GM18498 (cell line): Measurements from ENCODE around the gene SAMD15.
A peak's percentile ranks its signal among the peaks of the same experiment; 100 is the strongest.
"Not testable (repeated sequence)": the region's sequence is repeated elsewhere in the genome, so short reads cannot be mapped to it uniquely, and the experiment has no call there.

Experiments
- ATAC-seq: cut with Tn5 transposase; IDR thresholded peaks from one replicate; pipeline ENCODE4 v1.9.1; 2021; ENCODE audit warnings: mild to moderate bottlenecking, moderate library complexity; ENCODE audit not compliant: unreplicated experiment

The SAMD15 gene

DNA sequence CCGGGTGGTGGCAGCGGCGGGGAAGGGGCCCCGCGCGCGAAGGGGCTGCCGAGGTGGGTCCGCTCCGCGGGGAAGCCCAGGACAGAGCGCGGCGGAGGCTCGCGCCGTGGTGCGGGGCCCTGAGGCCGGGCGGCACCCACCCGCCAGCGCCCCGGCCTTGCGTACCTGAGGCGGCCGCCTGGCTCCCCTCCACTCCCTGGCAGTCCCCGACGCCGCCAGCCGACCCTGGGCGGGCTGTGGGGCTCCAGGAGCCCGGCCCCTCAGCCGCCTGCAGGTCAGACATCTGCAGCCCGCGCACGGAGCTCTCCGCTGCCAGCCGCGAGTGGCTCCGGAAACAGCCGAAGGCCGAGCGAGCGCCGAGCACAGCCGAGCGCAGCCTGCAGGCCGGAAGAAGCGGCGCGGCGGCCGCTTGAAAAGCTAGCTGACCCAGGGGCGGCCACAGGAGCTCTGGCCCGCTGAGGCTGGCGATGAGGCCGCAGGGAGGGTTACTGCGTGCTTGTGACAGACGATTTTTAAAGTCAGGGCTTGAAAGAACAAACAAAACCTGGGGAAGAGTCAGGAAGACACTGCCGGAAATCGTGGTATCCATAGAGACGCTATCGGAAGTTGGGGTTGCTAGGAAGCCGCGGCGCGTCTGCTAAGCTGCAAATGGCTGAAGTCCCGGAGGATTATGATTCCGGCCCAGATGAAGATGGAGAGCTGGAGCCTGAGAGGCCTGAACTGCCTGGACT is at the start of gene SAMD15, which contains the start of gene TMED8:
Gene SAMD15, plus strand, starts transcription at position 609 of the 731 bp plus-strand sequence. Its CDS starts 40 bp downstream, at position 649.
Gene TMED8, minus strand, starts transcription at position 324 of the 731 bp plus-strand sequence. Its CDS starts 41 bp downstream, at position 283.
- ATAC-seq = peak; percentile 90

GRCh38 chr14:77329872-77330271 is 47.3 kb upstream of the SAMD15 start:
- ATAC-seq = no peak

DNA sequence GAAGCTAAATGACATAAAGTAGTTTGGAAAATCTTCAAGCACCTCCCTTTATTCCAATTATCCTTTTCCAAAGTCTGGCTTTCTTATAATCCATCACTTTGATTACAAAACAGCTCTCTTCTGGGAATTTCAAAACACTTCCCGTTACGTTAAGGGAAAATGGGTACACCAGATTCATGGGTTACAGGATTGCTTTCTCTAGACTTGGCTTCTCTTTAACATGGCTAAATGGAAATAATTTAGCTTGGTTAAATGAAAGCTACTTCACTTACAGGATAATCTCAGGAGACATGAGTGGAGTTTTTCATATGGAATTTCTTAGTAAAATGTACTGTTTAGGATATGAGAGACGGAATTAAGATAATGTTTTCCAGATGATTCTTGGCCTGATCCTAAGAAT is 41.6 kb upstream of the SAMD15 start:
- no peak for ATAC-seq

GRCh38 chr14:77337255-77337654 is 39.9 kb upstream of the SAMD15 start:
- not testable (repeated sequence) for ATAC-seq

DNA sequence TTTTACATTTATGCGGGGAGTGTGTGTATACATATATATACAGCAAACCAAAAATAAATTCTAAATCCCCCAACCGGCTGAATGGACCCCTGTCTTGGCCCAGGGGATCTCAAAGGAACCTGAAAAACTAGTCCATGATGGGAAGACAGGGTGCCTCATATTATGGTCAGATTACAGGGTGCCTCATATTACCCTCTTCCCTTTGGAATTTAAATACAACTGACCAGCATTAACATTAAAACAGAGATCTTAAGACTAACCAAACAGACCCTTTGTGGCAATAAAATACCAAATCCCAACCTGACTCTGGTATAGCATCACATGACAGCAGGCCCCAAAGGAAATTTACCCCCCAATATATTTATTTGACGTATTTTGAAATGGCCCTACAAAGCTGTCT is 39.3 kb upstream of the SAMD15 start:
- ATAC-seq = no peak

GRCh38 chr14:77338302-77338701 is 38.9 kb upstream of the SAMD15 start:
- no peak for ATAC-seq

GRCh38 chr14:77339407-77339806 is 37.8 kb upstream of the SAMD15 start:
- ATAC-seq = no peak

DNA sequence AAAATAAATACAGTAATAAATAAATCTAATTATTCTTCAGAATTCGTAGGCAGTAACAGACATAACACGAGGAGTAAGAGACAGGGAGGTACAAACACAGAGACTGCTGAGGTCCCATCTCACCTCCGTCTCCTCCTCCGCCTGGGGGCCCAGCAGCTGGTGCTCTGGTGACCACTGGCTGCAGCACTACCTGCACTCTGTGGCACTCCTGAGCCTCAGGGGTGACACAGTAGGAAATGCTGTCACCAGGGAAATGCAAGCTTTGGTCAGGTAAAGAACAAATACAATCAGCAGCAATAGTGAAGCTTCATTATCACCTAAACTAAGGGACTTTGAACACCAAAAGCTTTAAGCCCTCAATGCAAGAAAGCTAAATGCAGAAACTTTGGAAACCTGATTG is 36.8 kb upstream of the SAMD15 start:
- no peak for ATAC-seq

GRCh38 chr14:77342726-77343397 is 34.3 kb upstream of the SAMD15 start:
- ATAC-seq = no peak

GRCh38 chr14:77343662-77344061 is 33.5 kb upstream of the SAMD15 start:
- ATAC-seq = no peak

DNA sequence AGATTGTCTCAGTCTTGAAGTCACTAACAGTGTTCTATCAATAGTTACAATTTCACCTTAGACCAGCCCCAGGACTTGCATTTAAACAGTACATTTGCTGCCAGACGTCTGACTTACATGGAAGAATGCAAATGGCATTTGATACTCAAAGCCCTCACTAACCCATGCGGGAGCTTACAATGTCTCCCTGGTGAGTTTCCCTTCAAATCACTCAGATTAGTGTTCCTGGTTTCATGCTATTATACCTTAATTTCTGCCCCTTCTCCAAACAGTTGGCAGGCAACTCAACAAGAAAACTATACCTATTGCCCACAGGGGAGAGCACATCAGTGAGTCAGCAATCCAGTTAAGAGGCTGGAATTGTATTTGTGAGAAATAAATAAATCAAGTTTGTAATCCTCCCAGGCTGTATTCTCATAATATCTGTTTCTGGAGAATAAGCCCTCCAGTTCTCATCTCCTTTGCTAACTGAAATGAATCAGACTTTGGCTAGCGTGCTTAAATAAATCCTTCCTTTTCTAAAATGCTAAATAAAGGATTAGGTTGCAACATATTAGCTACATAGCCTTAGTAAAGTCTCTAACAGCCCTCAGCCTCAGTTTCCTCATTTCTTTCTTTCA is 32.7 kb upstream of the SAMD15 start:
- ATAC-seq = no peak

DNA sequence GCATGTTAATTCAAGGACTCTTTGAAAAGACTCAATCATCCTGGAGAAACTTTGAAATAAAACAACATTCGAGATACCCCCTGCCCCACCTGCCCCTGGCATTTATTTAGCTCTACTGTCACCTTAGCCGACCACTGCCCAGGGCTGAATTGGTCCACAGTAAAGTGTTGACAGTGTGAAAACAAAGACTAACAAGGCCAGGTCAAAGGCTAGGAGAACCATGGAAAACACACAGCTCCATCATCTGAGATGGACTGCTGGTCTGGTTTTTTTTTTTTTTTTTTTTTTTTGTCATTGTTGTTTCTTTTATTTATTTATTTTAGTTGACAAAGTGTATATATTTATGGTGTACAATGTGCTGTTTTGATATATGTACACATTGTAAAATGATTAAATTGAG is 30.7 kb upstream of the SAMD15 start:
- ATAC-seq = no peak

DNA sequence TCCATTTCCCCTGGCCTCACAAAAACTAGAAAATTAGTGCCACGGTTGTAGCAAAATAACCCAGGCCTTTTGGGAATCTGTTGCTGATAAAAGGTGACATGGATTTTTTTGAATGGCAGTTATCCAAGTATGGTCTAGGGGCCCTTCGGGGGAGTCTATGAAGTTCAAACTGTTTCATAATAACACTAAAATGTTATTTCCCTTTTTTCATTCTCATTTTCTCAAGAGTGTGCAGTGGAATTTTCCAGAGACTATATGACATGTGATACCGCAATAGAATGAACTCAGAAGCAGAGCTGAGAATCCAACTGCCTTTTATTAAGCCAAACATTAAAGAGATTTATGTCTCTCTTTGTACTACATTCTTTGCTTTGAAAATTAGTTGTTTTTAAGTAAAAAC is 29.4 kb upstream of the SAMD15 start:
- ATAC-seq = no peak

DNA sequence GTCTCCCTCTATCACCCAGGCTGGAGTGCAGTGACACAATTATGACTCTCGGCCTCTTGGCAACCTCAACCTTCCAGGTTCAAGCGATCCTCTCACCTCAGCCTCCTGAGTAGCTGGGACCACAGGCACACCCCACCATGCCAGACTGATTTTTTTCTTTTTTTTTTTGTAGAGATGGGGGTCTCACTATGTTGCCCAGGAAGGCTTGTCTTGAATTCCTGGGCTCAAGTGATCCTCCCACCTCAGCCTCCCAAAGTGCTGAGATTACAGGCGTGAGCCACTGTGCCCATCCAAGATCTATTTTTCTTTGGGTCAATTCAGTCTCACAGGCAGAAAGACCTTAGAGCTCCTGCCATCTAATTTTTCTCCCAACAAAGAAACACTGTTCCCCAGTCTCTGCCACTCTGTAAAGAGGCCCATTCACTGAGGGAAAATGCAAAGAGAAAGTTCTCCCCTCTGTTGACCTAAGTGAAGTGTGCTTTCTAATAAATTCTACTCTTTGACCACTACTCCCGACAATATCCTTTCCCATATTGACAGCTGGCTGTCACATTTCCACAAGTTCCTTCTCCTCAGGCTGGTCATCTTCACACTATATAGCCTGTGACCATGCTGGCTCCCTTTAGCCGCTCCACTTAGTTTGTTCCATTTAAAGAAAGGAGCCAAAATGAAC is 23.6 kb upstream of the SAMD15 start:
- ATAC-seq = no peak

- ATAC-seq = no peak
These were observed 21.4 kb upstream of the SAMD15 start for GRCh38 chr14:77355811-77356210.

DNA sequence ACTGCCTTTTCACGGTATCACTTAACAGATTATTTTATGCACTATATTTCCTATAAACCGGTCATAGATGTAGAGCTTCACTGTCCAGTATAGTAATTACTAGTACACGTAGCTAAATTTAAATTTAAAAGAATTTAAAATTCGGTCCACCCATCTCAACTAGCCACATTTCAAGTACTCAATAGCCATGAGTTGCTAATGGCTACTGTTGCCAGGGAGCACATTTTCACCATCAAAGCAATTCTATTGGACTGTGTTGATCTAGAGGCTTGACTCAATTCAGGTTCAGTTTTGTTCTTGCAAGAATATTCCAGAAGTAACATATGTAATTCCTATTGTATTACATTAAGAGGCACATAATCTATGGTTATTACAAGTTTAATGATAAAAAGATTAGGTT is 20.3 kb upstream of the SAMD15 start:
- ATAC-seq = no peak

DNA sequence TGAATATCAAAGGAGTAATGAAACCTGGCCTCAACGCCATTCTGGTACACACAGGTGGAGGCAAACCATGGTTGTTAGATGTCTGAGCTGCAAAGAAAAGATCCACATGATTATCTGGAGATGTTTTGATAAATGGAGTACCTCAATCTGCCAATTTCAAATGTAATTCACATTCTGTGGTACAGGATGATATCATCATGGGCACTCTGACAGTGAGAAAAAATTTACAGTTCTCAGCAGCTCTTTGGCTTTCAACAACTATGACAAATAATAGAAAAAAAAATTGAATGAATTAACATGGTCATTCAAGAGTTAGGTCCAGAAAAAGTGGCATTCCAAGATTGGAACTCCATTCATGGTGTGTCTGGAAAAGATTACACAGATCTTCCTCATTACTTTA is 17.6 kb upstream of the SAMD15 start:
- ATAC-seq = no peak

- ATAC-seq = no peak
These were observed 13.0 kb upstream of the SAMD15 start for GRCh38 chr14:77364146-77364545.

GRCh38 chr14:77369285-77369684 is 7.9 kb upstream of the SAMD15 start:
- ATAC-seq = no peak

GRCh38 chr14:77372304-77372841 is 4.8 kb upstream of the SAMD15 start:
- ATAC-seq = peak; percentile 25
